Measurements from ENCODE around the gene CACNA1D.

CACNA1D gene

GRCh38 chr3:53590606-53591005 lies 96.2 kb downstream of the CACNA1D start:
- H3K4me3 ChIP-seq (ENCODE audit: low read length): no peak overlapping the region
- no peak for TF ChIP-seq CTCF (conservative IDR thresholded peaks at IDR 0.05; ENCODE audit: low read depth, low read length)
- no peak for DNase-seq (ENCODE audit: low read depth)

GRCh38 chr3:53591646-53592045 lies 97.2 kb downstream of the CACNA1D start:
- H3K4me3 ChIP-seq (ENCODE audit: low read length): no peak overlapping the region
- DNase-seq (ENCODE audit: low read depth): no peak
- no peak for TF ChIP-seq CTCF (conservative IDR thresholded peaks at IDR 0.05; ENCODE audit: low read depth, low read length)

GRCh38 chr3:53592862-53593261 lies 98.5 kb downstream of the CACNA1D start:
- no peak overlapping the region for H3K4me3 ChIP-seq (ENCODE audit: low read length)
- TF ChIP-seq CTCF (conservative IDR thresholded peaks at IDR 0.05; ENCODE audit: low read depth, low read length): no peak
- DNase-seq (ENCODE audit: low read depth): no peak

- H3K4me3 ChIP-seq (ENCODE audit: low read length): no peak overlapping the region
- no peak for DNase-seq (ENCODE audit: low read depth)
- no peak for TF ChIP-seq CTCF (conservative IDR thresholded peaks at IDR 0.05; ENCODE audit: low read depth, low read length)
Observed at GRCh38 chr3:53593611-53594010, 99.2 kb downstream of the CACNA1D start.

GRCh38 chr3:53594276-53594675 lies 99.9 kb downstream of the CACNA1D start:
- no peak overlapping the region for H3K4me3 ChIP-seq (ENCODE audit: low read length)
- DNase-seq (ENCODE audit: low read depth): no peak
- TF ChIP-seq CTCF (conservative IDR thresholded peaks at IDR 0.05; ENCODE audit: low read depth, low read length): no peak

GRCh38 chr3:53595660-53596059 lies 101.2 kb downstream of the CACNA1D start:
- no peak for TF ChIP-seq CTCF (conservative IDR thresholded peaks at IDR 0.05; ENCODE audit: low read depth, low read length)
- no peak for DNase-seq (ENCODE audit: low read depth)
- no peak overlapping the region for H3K4me3 ChIP-seq (ENCODE audit: low read length)

GRCh38 chr3:53597136-53597915 lies 102.9 kb downstream of the CACNA1D start:
- H3K4me3 ChIP-seq (ENCODE audit: low read length): no peak overlapping the region
- no peak for DNase-seq (ENCODE audit: low read depth)
- TF ChIP-seq CTCF (conservative IDR thresholded peaks at IDR 0.05; ENCODE audit: low read depth, low read length): no peak
